ENCODE results near the gene CD8A.
"Not testable (repeated sequence)": the region's sequence is repeated elsewhere in the genome, so short reads cannot be mapped to it uniquely, and the experiment has no call there.

Gene CD8A

DNA sequence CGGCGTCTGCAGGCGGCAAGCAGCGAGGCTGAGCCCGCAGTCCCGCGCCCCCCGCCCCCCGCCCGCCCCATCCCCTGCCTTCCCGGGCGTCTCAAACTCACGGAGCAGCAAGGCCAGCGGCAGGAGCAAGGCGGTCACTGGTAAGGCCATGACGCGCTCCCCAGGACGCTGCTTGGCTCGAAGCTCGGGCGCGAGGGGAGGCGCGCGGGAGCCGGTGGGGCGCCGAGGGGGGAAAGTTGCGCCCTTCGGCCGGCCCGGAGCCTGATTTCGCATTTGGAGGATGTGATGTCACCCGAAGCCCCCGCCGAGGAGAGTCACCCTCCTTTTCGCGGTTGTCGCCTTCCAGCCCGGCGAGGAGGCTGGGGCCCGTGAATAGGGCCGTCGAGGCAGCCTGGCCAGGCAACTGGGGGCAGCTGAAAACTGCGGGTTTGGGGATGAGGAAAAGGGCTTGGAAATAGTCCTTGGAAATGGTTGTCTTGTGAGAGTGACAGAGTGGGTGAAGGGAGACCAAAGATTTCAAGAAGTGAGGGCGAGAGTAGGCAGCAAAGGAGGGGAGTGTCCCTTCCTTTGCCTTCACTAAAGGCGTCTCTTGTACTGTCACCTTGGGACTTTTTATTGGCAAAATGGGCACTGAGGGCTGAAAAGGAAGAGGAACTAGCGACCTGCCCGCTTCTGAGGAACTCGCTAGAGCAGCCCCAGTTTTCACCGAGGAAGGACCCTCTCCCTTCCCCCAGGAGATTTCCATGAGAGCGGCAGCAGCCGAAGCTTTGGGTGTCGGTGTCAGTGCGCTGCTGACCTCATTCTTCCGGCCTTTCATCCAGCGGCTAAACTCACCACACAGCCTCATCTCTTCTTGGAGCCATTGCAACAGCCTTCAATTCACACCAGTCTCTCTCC lies at the start of gene CD8A:
TSS of gene CD8A (minus strand) at position 238 of the 897 bp plus-strand sequence. CDS start at position 150, 88 bp downstream.
- no peak for DNase-seq

- not testable (repeated sequence) for DNase-seq
These were observed 49.3 kb upstream of the CD8A start for GRCh38 chr2:86839871-86840548.

DNA sequence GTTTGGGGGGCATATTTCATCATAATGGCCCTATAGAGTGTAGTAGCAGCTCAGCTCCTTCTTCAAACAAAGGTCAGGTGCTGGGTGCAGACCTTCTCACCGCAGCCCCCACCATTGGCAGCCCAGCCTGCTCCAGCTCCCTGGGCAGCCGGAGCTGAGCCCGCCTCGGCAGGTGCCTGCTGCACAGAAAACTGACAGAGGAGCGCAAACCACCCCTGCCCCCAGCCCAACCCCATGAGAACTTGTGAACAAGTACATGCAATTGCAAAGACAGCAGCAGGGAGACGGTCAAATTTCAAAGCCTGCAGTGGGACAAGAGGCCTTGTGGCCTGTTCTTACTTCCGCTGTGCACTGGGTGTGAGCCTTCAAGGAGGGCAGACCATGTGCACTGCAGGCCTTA lies 48.7 kb upstream of the CD8A start:
- not testable (repeated sequence) for DNase-seq

DNA sequence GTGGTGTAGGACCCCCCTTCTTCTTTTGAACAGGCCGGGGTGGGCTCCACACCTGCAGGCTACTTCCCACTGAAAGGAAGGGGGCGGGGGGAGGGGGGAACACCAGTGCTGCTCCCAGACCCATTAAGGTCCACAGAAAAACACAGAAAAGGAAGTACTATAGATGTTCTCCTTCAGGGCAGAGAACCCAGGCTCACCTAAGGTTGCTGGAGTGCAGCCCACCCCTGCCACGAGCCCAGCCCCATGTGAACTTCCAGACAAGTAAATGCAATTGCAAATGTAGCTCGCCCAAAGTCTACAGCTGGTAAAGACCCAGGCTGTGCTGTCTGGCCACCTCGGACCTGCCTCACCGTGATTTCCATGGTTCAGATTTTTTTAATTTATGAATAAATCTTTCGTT lies 47.0 kb upstream of the CD8A start:
- not testable (repeated sequence) for DNase-seq

- DNase-seq: not testable (repeated sequence)
These were observed 46.4 kb upstream of the CD8A start for GRCh38 chr2:86836915-86837695.

DNA sequence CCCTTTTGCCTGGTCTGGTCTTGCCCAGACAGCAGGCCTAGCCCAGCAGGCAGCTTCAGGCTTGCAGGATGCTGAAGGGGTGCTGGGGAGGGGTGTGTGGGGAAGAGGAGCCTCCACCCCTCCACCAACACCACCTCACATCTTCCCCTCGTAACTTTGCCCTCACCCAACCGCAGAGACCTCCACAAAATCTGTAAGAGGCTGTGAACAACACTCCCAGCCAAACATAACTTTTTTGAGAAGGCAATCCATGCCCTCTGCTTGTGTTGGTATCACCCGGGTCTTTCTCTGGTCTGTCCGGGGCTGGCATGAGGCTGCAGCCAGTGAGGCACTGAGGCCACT lies 44.8 kb upstream of the CD8A start:
- DNase-seq: not testable (repeated sequence)

DNA sequence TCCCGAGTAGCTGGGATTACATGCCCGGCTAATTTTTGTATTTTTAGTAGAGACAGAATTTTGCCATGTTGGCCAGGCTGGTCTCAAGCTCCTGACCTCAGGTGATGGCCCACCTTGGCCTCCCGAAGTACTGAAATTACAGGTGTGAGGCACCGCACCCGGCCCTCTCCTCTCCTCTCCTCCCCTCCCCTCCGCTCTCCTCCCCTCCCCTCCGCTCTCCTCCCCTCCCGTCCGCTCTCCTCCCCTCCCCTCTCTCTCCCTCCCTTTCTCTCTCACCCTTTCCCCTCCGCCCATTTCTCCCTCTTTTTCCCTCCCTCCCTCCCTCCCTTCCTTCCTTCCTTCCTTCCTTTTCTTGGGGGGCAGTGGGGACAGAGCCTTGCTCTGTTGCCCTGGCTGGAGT lies 42.6 kb upstream of the CD8A start:
- DNase-seq: no peak

DNA sequence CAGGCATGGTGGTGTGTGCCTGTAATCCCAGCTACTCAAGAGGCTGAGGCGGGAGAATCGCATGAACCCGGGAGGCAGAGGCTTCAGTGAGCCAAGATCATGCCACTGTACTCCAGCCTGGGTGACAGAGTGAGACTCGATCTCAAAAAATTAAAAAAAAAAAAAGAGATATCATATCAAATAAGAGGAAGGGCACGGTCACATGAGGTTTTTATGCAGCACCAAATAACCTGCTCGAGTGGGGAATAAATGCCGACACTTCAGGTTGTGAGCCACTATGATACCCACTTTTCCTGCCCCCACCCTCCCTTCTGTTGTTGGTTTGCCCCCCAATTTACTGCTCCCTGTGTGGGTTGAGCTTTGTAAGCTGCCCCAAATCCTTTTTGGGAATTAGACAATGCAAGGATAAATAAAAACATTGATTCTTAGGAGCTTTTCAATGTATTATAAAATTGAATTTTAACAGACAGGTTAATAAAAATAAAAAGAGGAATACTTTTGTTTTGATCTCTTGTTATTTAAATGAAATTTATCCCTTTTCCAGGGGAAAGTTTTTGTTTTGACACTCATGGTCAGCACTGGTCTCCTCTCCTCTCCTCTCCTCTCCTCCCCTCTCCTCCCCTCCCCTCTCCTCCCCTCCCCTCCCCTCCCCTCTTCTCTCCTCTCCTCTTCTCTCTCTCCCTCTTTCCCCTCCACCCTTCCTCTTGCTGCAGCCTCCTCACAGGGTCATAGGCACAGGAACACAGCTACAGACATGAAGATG lies 41.8 kb upstream of the CD8A start:
- no peak for DNase-seq

GRCh38 chr2:86831537-86831936 lies 40.8 kb upstream of the CD8A start:
- DNase-seq: no peak

GRCh38 chr2:86826951-86827350 lies 36.2 kb upstream of the CD8A start:
- no peak for DNase-seq

DNA sequence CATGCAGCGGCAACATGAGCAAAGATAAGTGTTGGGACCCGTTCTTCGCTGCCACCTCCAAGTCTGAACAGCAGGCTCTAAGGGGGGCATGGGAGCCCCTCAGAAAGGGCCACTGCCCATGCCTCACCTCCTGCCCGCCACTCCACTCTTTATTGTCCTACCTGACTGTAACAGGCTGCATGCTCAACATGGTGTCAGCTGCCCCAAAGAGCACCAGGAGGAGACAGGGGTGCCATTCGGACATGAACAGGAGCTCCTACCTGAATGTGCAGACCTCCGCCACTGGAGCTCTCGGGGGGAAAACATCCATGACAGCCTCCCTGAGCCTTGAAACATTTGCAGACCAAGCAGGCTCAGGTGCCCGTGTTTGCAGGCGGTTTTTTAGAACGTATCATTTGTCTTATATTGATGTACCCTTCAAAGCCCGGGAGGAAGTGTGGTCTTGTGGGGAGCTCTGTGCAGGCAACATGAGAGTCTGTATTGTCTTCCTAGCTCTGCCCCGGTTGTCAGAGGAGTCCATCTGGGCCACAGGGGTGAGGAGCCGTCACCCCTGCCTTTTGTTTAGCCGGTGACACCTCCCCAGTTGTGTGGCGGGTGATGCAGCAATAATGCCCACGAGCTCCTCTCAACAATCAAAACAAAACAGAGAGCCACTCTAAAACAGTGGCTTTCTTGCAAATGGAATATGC lies 35.1 kb upstream of the CD8A start:
- DNase-seq: no peak

DNA sequence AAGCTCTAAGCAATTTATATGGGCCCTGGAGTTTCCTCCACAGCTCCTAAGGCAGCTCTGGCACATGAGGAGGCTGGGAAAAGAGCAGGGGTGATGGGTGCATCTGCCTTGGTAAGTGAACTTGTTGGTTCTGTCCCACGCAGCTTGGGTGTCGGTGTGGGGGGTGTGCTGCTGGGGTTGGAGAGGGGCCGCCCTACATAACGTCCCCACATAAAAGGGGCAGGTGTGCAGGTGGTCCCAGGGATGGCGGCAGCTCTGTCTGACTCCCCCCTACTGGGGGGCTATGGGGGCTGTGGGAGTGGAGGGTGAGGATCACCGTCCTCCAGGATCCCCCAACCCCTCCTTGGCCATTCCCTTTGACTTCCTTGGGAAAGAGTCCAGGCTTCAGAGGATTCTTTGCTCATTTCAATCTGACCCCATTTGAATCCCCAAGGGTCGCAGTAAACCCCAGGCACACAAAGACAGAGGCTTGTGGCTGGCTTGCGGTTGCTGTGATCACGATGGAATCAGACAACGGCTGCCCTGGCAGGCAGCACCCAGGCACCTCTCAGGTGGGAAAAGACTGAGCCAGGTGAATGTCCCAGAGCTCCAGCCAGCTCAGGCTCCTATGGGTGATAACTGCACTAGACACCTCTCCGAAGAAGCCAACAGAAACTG lies 34.5 kb upstream of the CD8A start:
- DNase-seq: no peak

- no peak for DNase-seq
These were observed 32.1 kb upstream of the CD8A start for GRCh38 chr2:86822668-86823345.

DNA sequence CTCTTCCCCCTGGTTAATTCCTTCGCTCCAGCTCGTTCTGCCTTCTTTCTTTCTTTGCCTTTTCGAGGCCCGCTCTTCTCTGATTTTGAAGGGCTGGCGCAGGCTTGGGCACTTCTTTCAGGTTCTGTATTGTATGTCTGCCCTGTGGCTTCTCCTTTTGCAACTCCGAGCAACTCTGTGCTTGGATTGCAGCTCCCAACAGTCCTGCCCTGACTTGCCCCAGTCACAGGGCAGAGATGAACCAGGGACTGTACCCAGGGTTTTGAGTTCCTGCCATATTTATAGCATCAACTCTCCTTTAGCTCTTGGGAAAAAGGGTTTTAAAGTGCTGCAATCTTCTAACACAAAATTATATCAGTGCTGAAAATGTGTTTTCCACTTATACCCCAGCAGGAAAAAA lies 31.1 kb upstream of the CD8A start:
- DNase-seq: no peak

DNA sequence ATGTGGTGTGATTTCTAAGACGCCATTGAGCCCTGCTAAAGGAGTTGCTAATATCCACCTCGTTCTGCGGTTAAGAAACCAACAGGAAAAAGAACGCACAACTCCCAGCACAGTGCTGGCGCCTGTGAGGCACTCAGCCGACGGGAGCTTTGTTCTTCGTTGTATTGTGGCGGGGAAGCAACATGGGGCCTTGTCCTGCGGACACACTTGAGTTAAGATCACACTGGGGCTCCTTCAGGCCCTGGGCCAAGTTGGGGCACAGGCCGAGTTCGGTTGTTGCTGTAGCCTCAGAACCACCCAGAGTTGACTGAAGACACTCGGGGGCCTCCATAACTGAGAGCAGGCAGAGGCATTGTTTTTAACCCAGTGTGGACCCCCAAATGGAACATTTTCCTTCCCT lies 30.6 kb upstream of the CD8A start:
- no peak for DNase-seq

- DNase-seq: no peak
These were observed 28.2 kb upstream of the CD8A start for GRCh38 chr2:86818957-86819356.

- no peak for DNase-seq
These were observed 27.5 kb upstream of the CD8A start for GRCh38 chr2:86818114-86818801.

GRCh38 chr2:86815611-86816010 lies 24.9 kb upstream of the CD8A start:
- DNase-seq: no peak

DNA sequence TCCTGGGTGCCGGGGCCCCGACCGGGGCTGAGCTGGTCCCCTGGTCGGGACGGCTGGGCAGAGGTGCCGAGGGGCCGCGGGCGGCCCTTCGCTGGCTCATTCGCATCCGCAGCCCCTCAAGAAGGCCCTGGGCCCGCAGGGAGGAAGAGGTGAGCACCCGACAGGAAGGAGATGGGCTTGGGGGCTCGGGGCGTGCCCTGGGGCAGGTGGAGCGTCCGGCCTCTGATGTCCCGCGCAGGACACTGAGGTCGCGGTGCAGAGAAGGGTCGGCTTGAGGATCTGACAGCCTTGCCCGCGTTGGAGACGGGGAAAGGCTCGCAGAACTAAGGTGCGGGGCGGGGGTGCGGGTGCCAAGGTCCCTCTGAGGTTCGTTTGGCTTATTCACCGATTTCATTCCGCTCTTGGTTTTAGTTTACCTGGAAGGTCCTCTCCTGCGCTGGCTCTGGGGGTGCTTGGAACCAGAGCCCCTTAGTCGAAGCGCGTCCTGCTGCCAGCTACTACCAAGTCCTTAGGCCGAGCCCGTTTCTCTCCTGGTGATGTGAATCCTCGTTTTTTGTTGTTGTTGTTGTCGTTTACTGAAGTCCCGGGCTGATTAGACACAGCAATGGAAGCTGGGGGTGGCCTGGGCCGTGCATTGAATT lies 18.9 kb upstream of the CD8A start:
- DNase-seq: no peak
